Measurements from ENCODE around the gene PRR16. TPM values are rescaled to one million over a fixed set of nuclear protein-coding genes. Genes with fewer than 3 reads are reported as not detected.

PRR16 gene
- total RNA-seq, 1 experiment from 2014 or later = 0.42 TPM

DNA sequence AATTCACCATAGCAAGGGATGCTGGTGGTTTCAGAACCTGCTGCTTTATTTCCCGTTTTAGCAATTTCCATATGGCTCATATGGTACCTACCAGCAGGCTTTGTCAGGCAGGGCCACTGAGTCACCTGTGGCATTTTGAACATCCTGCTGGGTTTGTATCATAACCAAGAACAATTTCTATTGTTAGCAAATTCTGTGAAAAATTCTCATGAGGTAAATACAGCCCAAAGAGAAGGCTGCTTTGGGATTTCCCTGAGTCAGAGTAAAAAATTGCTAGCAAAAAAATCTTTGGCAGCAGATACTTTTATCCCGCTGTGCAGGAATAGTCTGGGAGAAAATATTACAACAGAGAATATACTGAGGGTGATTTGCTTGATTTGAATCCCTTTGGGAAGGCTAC lies 52.7 kb downstream of the PRR16 start:
- Mint-ChIP-seq H3K27ac (no peak overlapping the region), H3K36me3 (no peaks in the 10 kb centered on the region), H3K4me3 (no peak overlapping the region), H3K4me1 (peaks cover 27% of the 10 kb centered on the region), H3K9me3 (no peaks in the 10 kb centered on the region), H3K27me3 (ENCODE audit: low read depth) (no peaks in the 10 kb centered on the region)
- DNase-seq (ENCODE audit: low spot score) (no peak), ATAC-seq (no peak)
- TF ChIP-seq E2F4 (CRISPR knock-in tag; IDR thresholded peaks at IDR 0.05; ENCODE audit: borderline replicate concordance, low read depth) = no peak
- TF ChIP-seq, protein P1, sequence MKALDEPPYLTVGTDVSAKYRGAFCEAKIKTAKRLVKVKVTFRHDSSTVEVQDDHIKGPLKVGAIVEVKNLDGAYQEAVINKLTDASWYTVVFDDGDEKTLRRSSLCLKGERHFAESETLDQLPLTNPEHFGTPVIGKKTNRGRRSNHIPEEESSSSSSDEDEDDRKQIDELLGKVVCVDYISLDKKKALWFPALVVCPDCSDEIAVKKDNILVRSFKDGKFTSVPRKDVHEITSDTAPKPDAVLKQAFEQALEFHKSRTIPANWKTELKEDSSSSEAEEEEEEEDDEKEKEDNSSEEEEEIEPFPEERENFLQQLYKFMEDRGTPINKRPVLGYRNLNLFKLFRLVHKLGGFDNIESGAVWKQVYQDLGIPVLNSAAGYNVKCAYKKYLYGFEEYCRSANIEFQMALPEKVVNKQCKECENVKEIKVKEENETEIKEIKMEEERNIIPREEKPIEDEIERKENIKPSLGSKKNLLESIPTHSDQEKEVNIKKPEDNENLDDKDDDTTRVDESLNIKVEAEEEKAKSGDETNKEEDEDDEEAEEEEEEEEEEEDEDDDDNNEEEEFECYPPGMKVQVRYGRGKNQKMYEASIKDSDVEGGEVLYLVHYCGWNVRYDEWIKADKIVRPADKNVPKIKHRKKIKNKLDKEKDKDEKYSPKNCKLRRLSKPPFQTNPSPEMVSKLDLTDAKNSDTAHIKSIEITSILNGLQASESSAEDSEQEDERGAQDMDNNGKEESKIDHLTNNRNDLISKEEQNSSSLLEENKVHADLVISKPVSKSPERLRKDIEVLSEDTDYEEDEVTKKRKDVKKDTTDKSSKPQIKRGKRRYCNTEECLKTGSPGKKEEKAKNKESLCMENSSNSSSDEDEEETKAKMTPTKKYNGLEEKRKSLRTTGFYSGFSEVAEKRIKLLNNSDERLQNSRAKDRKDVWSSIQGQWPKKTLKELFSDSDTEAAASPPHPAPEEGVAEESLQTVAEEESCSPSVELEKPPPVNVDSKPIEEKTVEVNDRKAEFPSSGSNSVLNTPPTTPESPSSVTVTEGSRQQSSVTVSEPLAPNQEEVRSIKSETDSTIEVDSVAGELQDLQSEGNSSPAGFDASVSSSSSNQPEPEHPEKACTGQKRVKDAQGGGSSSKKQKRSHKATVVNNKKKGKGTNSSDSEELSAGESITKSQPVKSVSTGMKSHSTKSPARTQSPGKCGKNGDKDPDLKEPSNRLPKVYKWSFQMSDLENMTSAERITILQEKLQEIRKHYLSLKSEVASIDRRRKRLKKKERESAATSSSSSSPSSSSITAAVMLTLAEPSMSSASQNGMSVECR (CRISPR knock-in tag; IDR thresholded peaks at IDR 0.05; ENCODE audit: borderline replicate concordance) = no peak
- TF ChIP-seq, protein P2, sequence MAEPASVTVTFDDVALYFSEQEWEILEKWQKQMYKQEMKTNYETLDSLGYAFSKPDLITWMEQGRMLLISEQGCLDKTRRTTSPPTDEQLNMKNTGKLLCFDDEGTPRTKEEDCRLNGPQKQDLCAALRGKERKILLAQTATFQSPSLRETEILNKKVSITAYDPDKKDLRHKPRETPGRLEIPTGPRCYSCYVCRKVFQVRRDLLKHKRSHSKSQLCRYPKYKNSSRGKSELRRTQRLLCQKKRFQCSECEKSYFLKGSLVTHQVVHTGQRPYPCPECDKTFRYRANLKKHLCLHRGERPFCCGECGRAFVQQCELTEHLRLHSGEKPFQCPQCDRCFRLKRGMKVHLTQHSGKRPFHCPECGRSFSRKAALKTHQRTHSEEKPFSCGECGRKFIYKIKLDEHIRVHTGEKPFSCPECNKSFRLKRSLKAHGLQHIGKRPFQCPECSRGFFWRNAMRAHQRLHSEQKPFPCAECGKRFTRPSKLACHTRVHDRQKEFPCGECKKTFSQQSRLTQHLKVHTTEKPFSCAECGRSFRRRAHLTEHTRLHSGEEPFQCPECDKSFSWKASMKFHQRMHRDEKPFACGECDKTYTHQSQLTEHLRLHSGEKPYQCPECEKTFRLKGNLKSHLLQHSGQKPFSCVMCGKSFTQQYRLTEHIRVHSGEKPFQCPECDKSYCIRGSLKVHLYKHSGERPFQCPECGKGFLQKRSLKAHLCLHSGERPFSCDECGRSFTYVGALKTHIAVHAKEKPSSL (CRISPR knock-in tag; conservative IDR thresholded peaks at IDR 0.05) = no peak
- TF ChIP-seq, protein P3, sequence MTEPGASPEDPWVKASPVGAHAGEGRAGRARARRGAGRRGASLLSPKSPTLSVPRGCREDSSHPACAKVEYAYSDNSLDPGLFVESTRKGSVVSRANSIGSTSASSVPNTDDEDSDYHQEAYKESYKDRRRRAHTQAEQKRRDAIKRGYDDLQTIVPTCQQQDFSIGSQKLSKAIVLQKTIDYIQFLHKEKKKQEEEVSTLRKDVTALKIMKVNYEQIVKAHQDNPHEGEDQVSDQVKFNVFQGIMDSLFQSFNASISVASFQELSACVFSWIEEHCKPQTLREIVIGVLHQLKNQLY (CRISPR knock-in tag; IDR thresholded peaks at IDR 0.05) = no peak
- TF ChIP-seq GRHL2 (CRISPR knock-in tag; IDR thresholded peaks at IDR 0.05; ENCODE audit: insufficient replicate concordance, severe bottlenecking) = no peak
- no peak for TF ChIP-seq TP53 (CRISPR knock-in tag; IDR thresholded peaks at IDR 0.05)
- TF ChIP-seq, protein P4, sequence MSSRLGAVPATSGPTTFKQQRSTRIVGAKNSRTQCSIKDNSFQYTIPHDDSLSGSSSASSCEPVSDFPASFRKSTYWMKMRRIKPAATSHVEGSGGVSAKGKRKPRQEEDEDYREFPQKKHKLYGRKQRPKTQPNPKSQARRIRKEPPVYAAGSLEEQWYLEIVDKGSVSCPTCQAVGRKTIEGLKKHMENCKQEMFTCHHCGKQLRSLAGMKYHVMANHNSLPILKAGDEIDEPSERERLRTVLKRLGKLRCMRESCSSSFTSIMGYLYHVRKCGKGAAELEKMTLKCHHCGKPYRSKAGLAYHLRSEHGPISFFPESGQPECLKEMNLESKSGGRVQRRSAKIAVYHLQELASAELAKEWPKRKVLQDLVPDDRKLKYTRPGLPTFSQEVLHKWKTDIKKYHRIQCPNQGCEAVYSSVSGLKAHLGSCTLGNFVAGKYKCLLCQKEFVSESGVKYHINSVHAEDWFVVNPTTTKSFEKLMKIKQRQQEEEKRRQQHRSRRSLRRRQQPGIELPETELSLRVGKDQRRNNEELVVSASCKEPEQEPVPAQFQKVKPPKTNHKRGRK (CRISPR knock-in tag; IDR thresholded peaks at IDR 0.05; ENCODE audit: borderline replicate concordance) = no peak
- no peak for TF ChIP-seq GABPB1 (CRISPR knock-in tag; IDR thresholded peaks at IDR 0.05)
- TF ChIP-seq ZNF263 (CRISPR knock-in tag; IDR thresholded peaks at IDR 0.05; ENCODE audit: low read depth) = no peak
- no peak for TF ChIP-seq FOXP1 (CRISPR knock-in tag; IDR thresholded peaks at IDR 0.05; ENCODE audit: borderline replicate concordance)
- no peak for TF ChIP-seq ZNF232 (CRISPR knock-in tag; IDR thresholded peaks at IDR 0.05)
- TF ChIP-seq NR2C2 (CRISPR knock-in tag; IDR thresholded peaks at IDR 0.05) = no peak
- TF ChIP-seq, protein P5, sequence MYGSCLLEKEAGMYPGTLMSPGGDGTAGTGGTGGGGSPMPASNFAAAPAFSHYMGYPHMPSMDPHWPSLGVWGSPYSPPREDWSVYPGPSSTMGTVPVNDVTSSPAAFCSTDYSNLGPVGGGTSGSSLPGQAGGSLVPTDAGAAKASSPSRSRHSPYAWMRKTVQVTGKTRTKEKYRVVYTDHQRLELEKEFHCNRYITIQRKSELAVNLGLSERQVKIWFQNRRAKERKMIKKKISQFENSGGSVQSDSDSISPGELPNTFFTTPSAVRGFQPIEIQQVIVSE (CRISPR knock-in tag; IDR thresholded peaks at IDR 0.05; ENCODE audit: borderline replicate concordance) = no peak
- TF ChIP-seq NR3C1 (CRISPR knock-in tag; conservative IDR thresholded peaks at IDR 0.05; ENCODE audit: low read depth) = no peak
- no peak for TF ChIP-seq ZNF416 (CRISPR knock-in tag; IDR thresholded peaks at IDR 0.05)
- TF ChIP-seq MYBL2 (CRISPR knock-in tag; IDR thresholded peaks at IDR 0.05) = no peak
- ChIA-PET POLR2A (no interaction called here), CTCF (no interaction called here)

Data from WTC11 (cell line).